Common myeloid progenitor, CD34-positive (primary cell): ENCODE data around the gene UBE2O.

Experiments used
- CTCF ChIA-PET: fragments of 350-600 bp; sonication (Branson Sonifier 250); formaldehyde crosslinking; loops from one replicate; lab custom pipeline; 2021; ENCODE audit warnings: antibody characterized with exemption; lab: Charles Lee
- POLR2A ChIA-PET: fragments of 350-600 bp; sonication (Branson Sonifier 250); formaldehyde crosslinking; loops from one replicate; lab custom pipeline; 2021; ENCODE audit warnings: antibody characterized with exemption; lab: Charles Lee
- DNase-seq, 3 donors: peaks; one replicate each; pipeline versions ENCODE4 v3.0.0 to v3.0.0-alpha.2; 2013
- H3K27ac ChIP-seq, 2 experiments: 1 replicate in 1 of 2; 2 replicates in 1 of 2; pipeline ENCODE4 v1.7.0; 2013; ENCODE audit warnings: inconsistent platforms in 2 of 2, low read length in 2 of 2, mild to moderate bottlenecking in 2 of 2, low read depth in 1 of 2, moderate library complexity in 1 of 2; ENCODE audit not compliant: severe bottlenecking in 2 of 2, insufficient read depth in 1 of 2, poor library complexity in 1 of 2
- H3K27me3 ChIP-seq, 5 experiments: replicated peaks in 2 of 5; 1 replicate in 3 of 5; 2 replicates in 2 of 5; pipeline versions ENCODE4 v1.6.1 to v1.7.0; 2013; ENCODE audit warnings: low read length in 4 of 5, mild to moderate bottlenecking in 2 of 5, moderate library complexity in 2 of 5, inconsistent platforms in 1 of 5; ENCODE audit not compliant: insufficient read depth in 5 of 5, control insufficient read depth in 4 of 5
- H3K36me3 ChIP-seq, 4 experiments: 1 replicate in 2 of 4; 2 replicates in 2 of 4; pipeline versions ENCODE4 v1.6.1 to v1.7.0; 2013; ENCODE audit warnings: low read length in 3 of 4, control low read depth in 1 of 4, mild to moderate bottlenecking in 1 of 4; ENCODE audit not compliant: control insufficient read depth in 4 of 4, insufficient read depth in 4 of 4
- H3K4me1 ChIP-seq, 4 experiments: 1 replicate in 3 of 4; 2 replicates in 1 of 4; pipeline versions ENCODE4 v1.6.1 to v1.7.1; 2013; ENCODE audit warnings: low read length in 3 of 4, mild to moderate bottlenecking in 3 of 4, control low read depth in 1 of 4, inconsistent platforms in 1 of 4, moderate library complexity in 1 of 4; ENCODE audit not compliant: control insufficient read depth in 4 of 4, insufficient read depth in 4 of 4; ENCODE audit errors: control extremely low read depth in 1 of 4
- H3K4me3 ChIP-seq, 7 experiments: 1 replicate in 4 of 7; 2 replicates in 3 of 7; pipeline versions ENCODE4 v1.5.1 to v1.7.0; 2013; ENCODE audit warnings: mild to moderate bottlenecking in 7 of 7, low read length in 6 of 7, moderate library complexity in 6 of 7, inconsistent platforms in 2 of 7, low read depth in 2 of 7, control low read depth in 1 of 7; ENCODE audit not compliant: insufficient read depth in 4 of 7, control insufficient read depth in 1 of 7; ENCODE audit errors: extremely low read depth in 1 of 7
- H3K9me3 ChIP-seq, 5 experiments: 1 replicate in 4 of 5; 2 replicates in 1 of 5; pipeline versions ENCODE4 v1.6.1 to v1.7.1; 2013; ENCODE audit warnings: low read length in 4 of 5, mild to moderate bottlenecking in 2 of 5, inconsistent platforms in 1 of 5, low read depth in 1 of 5, moderate library complexity in 1 of 5; ENCODE audit not compliant: control insufficient read depth in 4 of 5, insufficient read depth in 2 of 5; ENCODE audit errors: control extremely low read depth in 1 of 5
- WGBS: methylation state at CpG from one replicate; pipeline ENCODE4 v1.1.5; 2013; ENCODE audit not compliant: insufficient coverage; 5-methylcytosine and 5-hydroxymethylcytosine counted together

The UBE2O gene

DNA sequence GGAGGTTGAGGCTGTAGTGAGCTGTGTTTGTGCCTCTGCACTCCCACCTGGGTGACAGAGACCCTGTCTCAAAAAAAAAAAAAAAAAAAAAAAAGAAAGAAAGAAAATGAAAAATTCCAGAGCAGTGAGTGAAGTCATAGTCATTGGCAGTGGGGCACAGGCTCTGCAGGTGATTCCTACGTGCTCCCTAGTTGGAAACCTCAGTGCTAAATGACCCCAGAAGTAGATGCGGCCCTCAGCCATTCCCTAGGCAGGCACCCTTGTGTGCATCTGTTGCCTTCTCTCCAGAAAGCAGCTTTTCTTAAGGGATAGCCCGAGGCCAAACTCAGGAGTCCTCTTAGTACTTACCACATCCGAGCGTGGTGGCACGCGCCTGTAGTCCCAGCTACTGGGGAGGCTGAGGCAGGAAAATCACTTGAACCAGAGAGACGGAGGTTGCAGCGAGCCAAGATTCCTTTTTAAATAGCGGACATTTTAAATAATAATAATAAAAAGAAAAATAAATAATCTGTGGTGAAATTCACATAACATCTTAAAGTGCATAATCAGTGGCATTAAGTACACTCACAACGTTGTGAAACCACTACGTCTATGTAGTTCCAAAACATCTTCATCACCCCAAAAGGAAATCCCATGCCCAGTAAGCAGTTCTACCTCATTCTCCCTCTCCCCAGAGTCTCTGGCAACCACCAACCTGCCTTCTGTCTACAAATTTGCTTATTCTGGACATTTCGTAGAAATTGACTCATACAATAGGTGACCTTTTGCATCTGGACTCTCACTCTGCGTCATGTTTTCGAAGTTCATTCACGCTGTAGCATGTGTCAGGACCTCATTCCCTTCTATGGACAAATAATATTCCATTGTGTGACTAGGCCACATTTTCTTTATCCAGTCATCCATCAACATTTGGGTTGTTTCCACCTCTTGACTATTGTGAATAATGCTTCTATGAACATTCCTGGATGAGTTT is 81.0 kb downstream of the UBE2O start:
- POLR2A ChIA-PET, result interaction anchor here (0.7 kb wide), 1 partner anchor 64 kb away, joined by 3 read pairs; no protein-coding TSS in a partner anchor
- CTCF ChIA-PET, result interaction anchor here (0.6 to 1.6 kb wide), 4 partner anchors 10 to 29 kb away, joined by 3 to 7 read pairs (median 4); no protein-coding TSS in a partner anchor
- Histone ChIP-seq H3K4me1 (peaks cover 0 to 5% (median 4%) of the 10 kb centered on the region in 4 experiments), H3K27ac (no peak overlapping the region), H3K27me3 (no peaks in the 10 kb centered on the region), H3K36me3 (no peaks in the 10 kb centered on the region), H3K4me3 (no peak overlapping the region), H3K9me3 (no peaks in the 10 kb centered on the region)
- WGBS, result 97% methylated on average over 11 of the region's 16 CpGs
- DNase-seq, result no peak

DNA sequence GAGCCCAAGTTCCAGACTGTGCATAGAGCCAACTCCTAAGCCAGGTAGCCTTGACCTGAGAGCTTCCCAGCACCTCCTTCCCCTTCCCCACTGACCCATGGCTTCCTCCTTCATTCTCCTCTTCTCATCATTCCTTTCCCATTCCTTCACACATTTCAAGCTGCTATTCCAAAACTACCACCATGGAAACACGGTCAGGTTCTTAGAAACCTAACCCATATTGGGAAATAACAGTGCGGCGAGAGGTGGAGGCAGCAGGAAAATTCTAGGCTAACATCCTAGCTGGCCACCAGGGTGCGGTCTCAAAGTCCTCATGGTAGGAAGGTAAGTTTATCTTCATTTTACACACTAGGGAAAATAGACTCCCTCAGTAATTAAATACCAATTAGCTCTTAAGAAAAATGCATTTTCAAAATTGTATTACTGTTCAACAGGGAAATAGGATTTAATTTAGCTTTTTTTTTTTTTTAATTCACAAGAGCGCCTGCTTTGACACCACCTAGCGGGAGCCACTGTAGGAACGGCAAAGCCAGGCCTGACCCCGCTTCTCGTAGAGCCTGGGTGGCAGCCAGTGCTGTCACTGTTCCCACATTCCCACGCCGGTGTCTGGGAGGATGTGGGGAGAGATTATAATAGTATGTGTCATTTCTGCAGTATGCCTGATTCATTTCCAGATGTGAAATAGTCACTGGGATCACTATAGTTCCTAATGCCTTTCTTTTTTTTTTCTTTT is 82.5 kb downstream of the UBE2O start:
- Histone ChIP-seq H3K9me3 (no peaks in the 10 kb centered on the region), H3K27ac (no peak overlapping the region), H3K36me3 (no peaks in the 10 kb centered on the region), H3K4me1 (peaks cover 0 to 5% (median 4%) of the 10 kb centered on the region in 4 experiments), H3K27me3 (no peaks in the 10 kb centered on the region), H3K4me3 (no peak overlapping the region)
- WGBS, result 100% methylated on average over 1 of the region's 11 CpGs
- peak in 1 of 3 donors; percentile 14 for DNase-seq
- POLR2A ChIA-PET, result interaction anchor here (0.6 to 0.8 kb wide), 2 partner anchors 13 to 18 kb away, joined by 3 to 5 read pairs; no protein-coding TSS in a partner anchor
- CTCF ChIA-PET, result interaction anchor here (0.6 to 7.0 kb wide), 13 partner anchors 10 to 130 kb away, joined by 3 to 48 read pairs (median 5); partner anchors contain the start of genes PRPSAP1 and SPHK1

GRCh38 chr17:76369804-76370203 is 83.1 kb downstream of the UBE2O start:
- Histone ChIP-seq H3K9me3 (no peaks in the 10 kb centered on the region), H3K27ac (no peak overlapping the region)
- POLR2A ChIA-PET, result interaction anchor here (0.6 kb wide), 1 partner anchor 19 kb away, joined by 5 read pairs; no protein-coding TSS in a partner anchor

GRCh38 chr17:76369379-76369778 is 83.6 kb downstream of the UBE2O start:
- Histone ChIP-seq H3K27ac (no peak overlapping the region), H3K4me1 (peaks cover 0 to 5% (median 4%) of the 10 kb centered on the region in 4 experiments), H3K27me3 (no peaks in the 10 kb centered on the region), H3K4me3 (no peak overlapping the region), H3K9me3 (no peaks in the 10 kb centered on the region), H3K36me3 (no peaks in the 10 kb centered on the region)
- CTCF ChIA-PET, result interaction anchor here (1.1 to 7.0 kb wide), 7 partner anchors 17 to 90 kb away, joined by 3 to 48 read pairs (median 5); partner anchors contain the start of gene SPHK1
- POLR2A ChIA-PET, result no interaction called here
- 90% methylated on average over 9 of the region's 10 CpGs for WGBS
- no peak for DNase-seq

More at GRCh38 chr17:76369804-76370203, 83.1 kb downstream of the UBE2O start:
- no peaks in the 10 kb centered on the region for H3K36me3 ChIP-seq
- CTCF ChIA-PET, result interaction anchor here (0.7 to 7.0 kb wide), 9 partner anchors 10 to 89 kb away, joined by 3 to 48 read pairs (median 5); partner anchors contain the start of genes PRPSAP1 and SPHK1
- no peaks in the 10 kb centered on the region for H3K27me3 ChIP-seq
- no peak overlapping the region for H3K4me3 ChIP-seq
- WGBS, result 92% methylated on average over 7 of the region's 7 CpGs
- peaks cover 0 to 5% (median 4%) of the 10 kb centered on the region in 4 experiments for H3K4me1 ChIP-seq
- DNase-seq, result no peak

- Histone ChIP-seq H3K36me3 (no peaks in the 10 kb centered on the region), H3K27ac (no peak overlapping the region), H3K27me3 (no peaks in the 10 kb centered on the region), H3K4me3 (no peak overlapping the region), H3K9me3 (no peaks in the 10 kb centered on the region), H3K4me1 (peaks cover 0 to 4% (median under 1%) of the 10 kb centered on the region in 4 experiments)
- 90% methylated on average over 2 of the region's 11 CpGs for WGBS
- POLR2A ChIA-PET, result no interaction called here
- DNase-seq, result no peak
- CTCF ChIA-PET, result interaction anchor here (1.9 to 7.0 kb wide), 4 partner anchors 18 to 30 kb away, joined by 5 to 48 read pairs (median 10); partner anchors contain the start of gene SPHK1
Observed at GRCh38 chr17:76368545-76368944, 84.4 kb downstream of the UBE2O start.

DNA sequence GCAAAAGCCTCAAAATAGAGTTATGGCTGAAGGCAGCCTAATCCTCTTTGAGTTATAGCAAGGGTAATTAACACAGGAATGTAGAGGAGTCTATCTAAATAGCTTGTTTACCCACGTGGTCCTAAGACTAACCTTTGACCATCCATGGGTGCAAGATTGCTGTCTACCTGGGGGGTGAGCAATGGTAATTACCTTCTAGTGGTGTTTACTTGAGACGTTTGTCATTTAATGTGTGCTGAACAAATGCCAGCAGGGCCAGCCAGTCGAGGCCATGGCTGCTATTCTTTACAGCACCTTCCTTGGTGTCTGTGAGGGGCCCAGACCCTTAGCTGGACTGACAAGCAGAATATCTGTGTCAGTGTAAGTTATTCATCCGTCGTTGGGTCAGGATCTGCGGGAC is 85.3 kb downstream of the UBE2O start:
- no peak for DNase-seq
- H3K9me3 ChIP-seq, result no peaks in the 10 kb centered on the region
- H3K27ac ChIP-seq, result no peak overlapping the region
- no peaks in the 10 kb centered on the region for H3K27me3 ChIP-seq
- 92% methylated on average over 5 of the region's 6 CpGs for WGBS
- ChIA-PET CTCF (interaction anchor here (0.6 to 7.0 kb wide), 2 partner anchors 12 to 19 kb away, joined by 3 to 48 read pairs; partner anchors contain the start of gene SPHK1), POLR2A (no interaction called here)
- no peaks in the 10 kb centered on the region for H3K4me1 ChIP-seq
- no peaks in the 10 kb centered on the region for H3K36me3 ChIP-seq
- no peak overlapping the region for H3K4me3 ChIP-seq
